ENCODE measurements around the gene ELP4.

The ELP4 gene

GRCh38 chr11:31820438-31820818 is 310.9 kb downstream of the ELP4 start:
- peaks cover 16 to 20% of the 10 kb centered on the region in 2 donors for H3K4me1 ChIP-seq (ENCODE audit: control insufficient read depth in 2 of 2, insufficient read depth in 1 of 2, low read depth in 1 of 2, low read length in 2 of 2)
- no peak overlapping the region for H3K4ac ChIP-seq (ENCODE audit: low read length)
- no peaks in the 10 kb centered on the region for H3K79me1 ChIP-seq (ENCODE audit: low read depth, low read length)
- WGBS, 2 donors (ENCODE audit: extremely low coverage in 2 of 2, insufficient read length in 2 of 2, insufficient replicate concordance in 1 of 2), result no CpG with 5 or more reads among the region's 15 CpGs
- H2AK5ac ChIP-seq (ENCODE audit: low read depth, low read length), result peak overlapping the region; percentile 40
- H4K91ac ChIP-seq (ENCODE audit: low read depth, low read length, poor library complexity), result no peak overlapping the region
- no peak overlapping the region for H3K9ac ChIP-seq (ENCODE audit: low read depth, low read length, poor library complexity)
- no peak overlapping the region for H2AFZ ChIP-seq (ENCODE audit: low read length)
- peak overlapping the region; percentile 24 for H2BK120ac ChIP-seq (ENCODE audit: low read depth, low read length)
- no peak overlapping the region for H3K27ac ChIP-seq (replicated peaks; ENCODE audit: low read length)
- no peak overlapping the region for H3K14ac ChIP-seq (ENCODE audit: low read length)
- H2BK5ac ChIP-seq (ENCODE audit: low read length), result no peak overlapping the region
- H3K18ac ChIP-seq (ENCODE audit: low read length), result peak overlapping the region; percentile 78
- peak overlapping the region; percentile 59 for H3K23ac ChIP-seq (ENCODE audit: low read depth, low read length, poor library complexity)
- peak overlapping the region; percentile 9 for H2BK15ac ChIP-seq (ENCODE audit: low read length)
- peaks cover 3 to 8% of the 10 kb centered on the region in 2 donors for H3K9me3 ChIP-seq (replicated peaks in 1 of 2; ENCODE audit: control insufficient read depth in 2 of 2, insufficient read depth in 1 of 2, low read depth in 1 of 2, low read length in 2 of 2)
- H3K36me3 ChIP-seq (replicated peaks in 1 of 2; ENCODE audit: control insufficient read depth in 2 of 2, insufficient read depth in 2 of 2, low read length in 2 of 2), result no peaks in the 10 kb centered on the region
- H4K8ac ChIP-seq (ENCODE audit: low read depth, low read length), result no peak overlapping the region
- H3K4me3 ChIP-seq (ENCODE audit: low read length in 2 of 2), result no peak overlapping the region
- peak overlapping the region; percentile 36 for H3K4me2 ChIP-seq (ENCODE audit: insufficient read depth, low read length, poor library complexity, severe bottlenecking)
- peak overlapping the region; percentile 2 for H2BK12ac ChIP-seq (ENCODE audit: low read length)
- peaks cover 55 to 100% (median 96%) of the 10 kb centered on the region in 3 experiments for H3K27me3 ChIP-seq (ENCODE audit: control insufficient read depth in 3 of 3, insufficient read depth in 3 of 3, low read depth in 1 of 3, low read length in 3 of 3)
- DNase-seq (ENCODE audit: low spot score), result peak; percentile 57

GRCh38 chr11:31821235-31821764 is 311.7 kb downstream of the ELP4 start:
- Histone ChIP-seq H3K9ac (ENCODE audit: low read depth, low read length, poor library complexity) (no peak overlapping the region), H2BK12ac (ENCODE audit: low read length) (no peak overlapping the region), H3K14ac (ENCODE audit: low read length) (no peak overlapping the region), H3K9me3 (replicated peaks in 1 of 2; ENCODE audit: control insufficient read depth in 2 of 2, insufficient read depth in 1 of 2, low read depth in 1 of 2, low read length in 2 of 2) (peaks cover 3 to 8% of the 10 kb centered on the region in 2 donors), H3K4ac (ENCODE audit: low read length) (no peak overlapping the region), H2BK5ac (ENCODE audit: low read length) (no peak overlapping the region), H3K23ac (ENCODE audit: low read depth, low read length, poor library complexity) (no peak overlapping the region), H3K27me3 (ENCODE audit: control insufficient read depth in 3 of 3, insufficient read depth in 3 of 3, low read depth in 1 of 3, low read length in 3 of 3) (peaks cover 54 to 100% (median 96%) of the 10 kb centered on the region in 3 experiments), H3K18ac (ENCODE audit: low read length) (no peak overlapping the region), H3K4me2 (ENCODE audit: insufficient read depth, low read length, poor library complexity, severe bottlenecking) (no peak overlapping the region), H2AK5ac (ENCODE audit: low read depth, low read length) (no peak overlapping the region), H3K4me1 (ENCODE audit: control insufficient read depth in 2 of 2, insufficient read depth in 1 of 2, low read depth in 1 of 2, low read length in 2 of 2) (peaks cover 10 to 16% of the 10 kb centered on the region in 2 donors), H3K79me1 (ENCODE audit: low read depth, low read length) (no peaks in the 10 kb centered on the region), H2BK120ac (ENCODE audit: low read depth, low read length) (no peak overlapping the region), H4K91ac (ENCODE audit: low read depth, low read length, poor library complexity) (no peak overlapping the region), H2BK15ac (ENCODE audit: low read length) (no peak overlapping the region), H3K4me3 (ENCODE audit: low read length in 2 of 2) (no peak overlapping the region), H3K36me3 (replicated peaks in 1 of 2; ENCODE audit: control insufficient read depth in 2 of 2, insufficient read depth in 2 of 2, low read length in 2 of 2) (no peaks in the 10 kb centered on the region), H2AFZ (ENCODE audit: low read length) (no peak overlapping the region), H4K8ac (ENCODE audit: low read depth, low read length) (no peak overlapping the region), H3K27ac (replicated peaks; ENCODE audit: low read length) (no peak overlapping the region)
- DNase-seq (ENCODE audit: low spot score), result no peak
- WGBS, 2 donors (ENCODE audit: extremely low coverage in 2 of 2, insufficient read length in 2 of 2, insufficient replicate concordance in 1 of 2), result no CpG with 5 or more reads among the region's 5 CpGs

GRCh38 chr11:31821766-31822165 is 312.2 kb downstream of the ELP4 start:
- H3K4me2 ChIP-seq (ENCODE audit: insufficient read depth, low read length, poor library complexity, severe bottlenecking), result no peak overlapping the region
- H3K4me3 ChIP-seq (ENCODE audit: low read length in 2 of 2), result no peak overlapping the region
- no peak overlapping the region for H3K18ac ChIP-seq (ENCODE audit: low read length)
- no peaks in the 10 kb centered on the region for H3K36me3 ChIP-seq (replicated peaks in 1 of 2; ENCODE audit: control insufficient read depth in 2 of 2, insufficient read depth in 2 of 2, low read length in 2 of 2)
- WGBS, 2 donors (ENCODE audit: extremely low coverage in 2 of 2, insufficient read length in 2 of 2, insufficient replicate concordance in 1 of 2), result no CpG with 5 or more reads among the region's 8 CpGs
- no peaks in the 10 kb centered on the region for H3K79me1 ChIP-seq (ENCODE audit: low read depth, low read length)
- H3K4ac ChIP-seq (ENCODE audit: low read length), result no peak overlapping the region
- H2BK12ac ChIP-seq (ENCODE audit: low read length), result no peak overlapping the region
- no peak overlapping the region for H3K14ac ChIP-seq (ENCODE audit: low read length)
- no peak for DNase-seq (ENCODE audit: low spot score)
- H2BK15ac ChIP-seq (ENCODE audit: low read length), result no peak overlapping the region
- no peak overlapping the region for H2BK5ac ChIP-seq (ENCODE audit: low read length)
- peaks cover 3 to 8% of the 10 kb centered on the region in 2 donors for H3K9me3 ChIP-seq (replicated peaks in 1 of 2; ENCODE audit: control insufficient read depth in 2 of 2, insufficient read depth in 1 of 2, low read depth in 1 of 2, low read length in 2 of 2)
- no peak overlapping the region for H2AFZ ChIP-seq (ENCODE audit: low read length)
- no peak overlapping the region for H3K27ac ChIP-seq (replicated peaks; ENCODE audit: low read length)
- H3K4me1 ChIP-seq (ENCODE audit: control insufficient read depth in 2 of 2, insufficient read depth in 1 of 2, low read depth in 1 of 2, low read length in 2 of 2), result peaks cover 10 to 16% of the 10 kb centered on the region in 2 donors
- H3K23ac ChIP-seq (ENCODE audit: low read depth, low read length, poor library complexity), result no peak overlapping the region
- no peak overlapping the region for H4K91ac ChIP-seq (ENCODE audit: low read depth, low read length, poor library complexity)
- no peak overlapping the region for H2BK120ac ChIP-seq (ENCODE audit: low read depth, low read length)
- no peak overlapping the region for H4K8ac ChIP-seq (ENCODE audit: low read depth, low read length)
- H3K27me3 ChIP-seq (ENCODE audit: control insufficient read depth in 3 of 3, insufficient read depth in 3 of 3, low read depth in 1 of 3, low read length in 3 of 3), result peaks cover 53 to 100% (median 96%) of the 10 kb centered on the region in 3 experiments
- H2AK5ac ChIP-seq (ENCODE audit: low read depth, low read length), result no peak overlapping the region
- no peak overlapping the region for H3K9ac ChIP-seq (ENCODE audit: low read depth, low read length, poor library complexity)

- Histone ChIP-seq H2BK15ac (ENCODE audit: low read length) (no peak overlapping the region), H3K4ac (ENCODE audit: low read length) (no peak overlapping the region), H3K27me3 (ENCODE audit: control insufficient read depth in 3 of 3, insufficient read depth in 3 of 3, low read depth in 1 of 3, low read length in 3 of 3) (peaks cover 52 to 100% (median 96%) of the 10 kb centered on the region in 3 experiments), H2BK12ac (ENCODE audit: low read length) (peak overlapping the region; percentile 48), H3K14ac (ENCODE audit: low read length) (no peak overlapping the region), H3K4me2 (ENCODE audit: insufficient read depth, low read length, poor library complexity, severe bottlenecking) (no peak overlapping the region), H2AK5ac (ENCODE audit: low read depth, low read length) (peak overlapping the region; percentile 71), H4K91ac (ENCODE audit: low read depth, low read length, poor library complexity) (no peak overlapping the region), H3K79me1 (ENCODE audit: low read depth, low read length) (no peaks in the 10 kb centered on the region), H3K4me1 (ENCODE audit: control insufficient read depth in 2 of 2, insufficient read depth in 1 of 2, low read depth in 1 of 2, low read length in 2 of 2) (peaks cover 8 to 14% of the 10 kb centered on the region in 2 donors), H3K27ac (replicated peaks; ENCODE audit: low read length) (no peak overlapping the region), H4K8ac (ENCODE audit: low read depth, low read length) (no peak overlapping the region), H2BK120ac (ENCODE audit: low read depth, low read length) (no peak overlapping the region), H3K9me3 (replicated peaks in 1 of 2; ENCODE audit: control insufficient read depth in 2 of 2, insufficient read depth in 1 of 2, low read depth in 1 of 2, low read length in 2 of 2) (peaks cover 4 to 8% of the 10 kb centered on the region in 2 donors), H3K36me3 (replicated peaks in 1 of 2; ENCODE audit: control insufficient read depth in 2 of 2, insufficient read depth in 2 of 2, low read length in 2 of 2) (no peaks in the 10 kb centered on the region), H3K9ac (ENCODE audit: low read depth, low read length, poor library complexity) (no peak overlapping the region), H3K23ac (ENCODE audit: low read depth, low read length, poor library complexity) (no peak overlapping the region), H3K18ac (ENCODE audit: low read length) (peak overlapping the region; percentile 35), H3K4me3 (ENCODE audit: low read length in 2 of 2) (no peak overlapping the region), H2AFZ (ENCODE audit: low read length) (no peak overlapping the region), H2BK5ac (ENCODE audit: low read length) (no peak overlapping the region)
- DNase-seq (ENCODE audit: low spot score), result peak; percentile 18
- WGBS, 2 donors (ENCODE audit: extremely low coverage in 2 of 2, insufficient read length in 2 of 2, insufficient replicate concordance in 1 of 2), result no CpG with 5 or more reads among the region's 17 CpGs
Measured at GRCh38 chr11:31822175-31822926, 312.8 kb downstream of the ELP4 start.
